CD14-positive monocyte (primary cell): ENCODE data around the gene DCLRE1B. TPM values are rescaled to one million over a fixed set of nuclear protein-coding genes. Genes with fewer than 3 reads are reported as not detected.

Experiments used
- DNase-seq, 3 donors: peaks; one replicate each; pipeline ENCODE4 v3.0.0-alpha.2; 2011 to 2022
- H2AFZ ChIP-seq: 2 replicates; pipeline ENCODE4 v1.6.0; 2012; ENCODE audit warnings: mild to moderate bottlenecking, low read depth, low read length, inconsistent platforms; ENCODE audit not compliant: insufficient read depth, poor library complexity, severe bottlenecking
- H3K27ac ChIP-seq, 2 donors: 1 replicate in 1 of 2; 2 replicates in 1 of 2; pipeline ENCODE4 v1.5.1; 2012 to 2013; ENCODE audit warnings: low read length in 2 of 2, control low read depth in 1 of 2, inconsistent platforms in 1 of 2, low read depth in 1 of 2, mild to moderate bottlenecking in 1 of 2
- H3K27me3 ChIP-seq, 2 donors: one replicate each; pipeline versions ENCODE4 v1.6.0 to v1.6.1; 2011 to 2013; ENCODE audit warnings: low read length in 2 of 2; ENCODE audit not compliant: control insufficient read depth in 2 of 2, insufficient read depth in 2 of 2
- H3K36me3 ChIP-seq, 2 donors: replicated peaks in 1 of 2; 1 replicate in 1 of 2; 2 replicates in 1 of 2; pipeline versions ENCODE4 v1.5.1 to v1.6.1; 2012 to 2013; ENCODE audit warnings: low read length in 2 of 2, control low read depth in 1 of 2, inconsistent platforms in 1 of 2, mild to moderate bottlenecking in 1 of 2; ENCODE audit not compliant: insufficient read depth in 2 of 2, control insufficient read depth in 1 of 2
- H3K4me1 ChIP-seq, 2 donors: 1 replicate in 1 of 2; 2 replicates in 1 of 2; pipeline versions ENCODE4 v1.5.1 to v1.6.1; 2012 to 2013; ENCODE audit warnings: low read length in 2 of 2, control low read depth in 1 of 2, inconsistent platforms in 1 of 2, mild to moderate bottlenecking in 1 of 2, moderate library complexity in 1 of 2; ENCODE audit not compliant: insufficient read depth in 2 of 2, control insufficient read depth in 1 of 2
- H3K4me2 ChIP-seq: replicated peaks from 2 replicates; pipeline ENCODE3; 2012; ENCODE audit warnings: low read length, moderate library complexity, mild to moderate bottlenecking; ENCODE audit not compliant: poor library complexity, severe bottlenecking; ENCODE audit errors: extremely low read depth
- H3K4me3 ChIP-seq, 3 experiments: fragments of 200-600 bp in 1 of 3; sonication (generic) in 1 of 3; replicated peaks in 1 of 3; 1 replicate in 2 of 3; 2 replicates in 1 of 3; pipeline ENCODE4 v1.5.1; 2011 to 2013; ENCODE audit warnings: low read length in 3 of 3, mild to moderate bottlenecking in 3 of 3, control low read depth in 2 of 3, low read depth in 2 of 3, inconsistent platforms in 1 of 3, moderate library complexity in 1 of 3
- H3K79me2 ChIP-seq: 2 replicates; pipeline ENCODE4 v1.6.0; 2012; ENCODE audit warnings: mild to moderate bottlenecking, control low read depth, inconsistent platforms, low read length, moderate library complexity; ENCODE audit not compliant: insufficient read depth
- H3K9ac ChIP-seq: 2 replicates; pipeline ENCODE4 v1.6.0; 2017; ENCODE audit warnings: low read length, mild to moderate bottlenecking; ENCODE audit not compliant: insufficient read depth, poor library complexity, severe bottlenecking
- H3K9me3 ChIP-seq, 2 donors: replicated peaks in 1 of 2; 1 replicate in 1 of 2; 2 replicates in 1 of 2; pipeline versions ENCODE4 v1.5.1 to v1.6.1; 2012 to 2013; ENCODE audit warnings: low read length in 2 of 2, control low read depth in 1 of 2; ENCODE audit not compliant: control insufficient read depth in 1 of 2, insufficient read depth in 1 of 2
- H4K20me1 ChIP-seq: 2 replicates; pipeline ENCODE4 v1.6.0; 2012; ENCODE audit warnings: mild to moderate bottlenecking, low read length, control low read depth, moderate library complexity; ENCODE audit not compliant: insufficient read depth
- H3K27ac Mint-ChIP-seq, 7 donors: one replicate each; pipeline ENCODE4 v1.8.0; 2020; ENCODE audit warnings: mild to moderate bottlenecking in 7 of 7, mixed read lengths in 7 of 7, moderate library complexity in 6 of 7, inconsistent platforms in 2 of 7
- H3K27me3 Mint-ChIP-seq, 3 donors: one replicate each; pipeline ENCODE4 v1.8.0; 2021 to 2022; ENCODE audit warnings: low read depth in 3 of 3, mild to moderate bottlenecking in 3 of 3, mixed read lengths in 3 of 3, moderate library complexity in 3 of 3, inconsistent platforms in 1 of 3
- H3K36me3 Mint-ChIP-seq, 2 donors: one replicate each; pipeline ENCODE4 v1.8.0; 2020; ENCODE audit warnings: mixed read lengths in 2 of 2, inconsistent platforms in 1 of 2, mild to moderate bottlenecking in 1 of 2
- H3K4me1 Mint-ChIP-seq: one replicate; pipeline ENCODE4 v1.8.0; 2020; ENCODE audit warnings: mild to moderate bottlenecking, mixed read lengths
- H3K4me3 Mint-ChIP-seq, 2 donors: one replicate each; pipeline ENCODE4 v1.8.0; 2020; ENCODE audit warnings: mild to moderate bottlenecking in 2 of 2, mixed read lengths in 2 of 2, moderate library complexity in 1 of 2
- H3K9me3 Mint-ChIP-seq, 7 donors: one replicate each; pipeline ENCODE4 v1.8.0; 2020 to 2022; ENCODE audit warnings: mixed read lengths in 7 of 7, mild to moderate bottlenecking in 6 of 7, moderate library complexity in 6 of 7, inconsistent platforms in 2 of 7
- WGBS: methylation state at CpG from one replicate; pipeline ENCODE4 v1.1.5; 2013; ENCODE audit warnings: missing lambda C conversion rate; ENCODE audit not compliant: insufficient coverage; 5-methylcytosine and 5-hydroxymethylcytosine counted together
- intact Hi-C, 2 donors: fragments of 100-400 bp; cut with micrococcal nuclease; formaldehyde crosslinking; loops; one replicate each; pipeline versions ENCODE4 v1.15.0 to v1.15.1; 2023
- polyA plus RNA-seq, 3 donors: library from polyadenylated mRNA; depleted of rRNA in 1 of 3; unstranded in 2 of 3; stranded (reverse) in 1 of 3; fragments of 300-500 nt in 2 of 3; fragments of >200 nt in 1 of 3; fragmentation: Illumina TruSeq in 2 of 3; gene quantifications; 1 replicate in 2 of 3; 2 replicates in 1 of 3; pipeline ENCODE4 v1.2.3, GENCODE V29; 2012 to 2021
- TF ChIP-seq, protein P1 (sequence below): fragments of 200-600 bp; IDR thresholded peaks from one replicate; pipeline ENCODE4 v1.8.0; 2022; ENCODE audit warnings: antibody characterized with exemption, mild to moderate bottlenecking

The DCLRE1B gene
- polyA plus RNA-seq, 3 donors = 3.0 to 5.7 (median 4.5) TPM

DNA sequence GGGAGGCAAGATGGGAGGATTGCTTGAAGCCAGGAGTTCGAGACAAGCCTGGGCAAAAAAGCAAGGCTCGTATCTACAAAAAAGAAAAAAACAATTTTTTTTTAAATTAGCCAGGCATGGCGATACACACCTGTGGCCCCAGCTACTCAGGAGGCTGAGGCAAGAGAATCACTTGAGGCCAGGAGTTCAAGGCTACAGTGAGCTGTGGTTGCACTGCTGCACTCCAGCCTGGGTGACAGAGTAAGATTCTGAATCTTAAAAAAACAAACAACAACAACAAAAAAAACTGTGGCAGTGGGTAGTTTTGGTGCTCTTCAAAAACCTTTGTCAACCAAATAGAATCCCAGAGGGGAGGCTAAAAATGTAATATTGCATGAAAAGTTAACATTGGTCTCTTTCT lies 34.3 kb upstream of the DCLRE1B start:
- Histone ChIP-seq H4K20me1 (no peaks in the 10 kb centered on the region), H3K27ac (peak overlapping the region; percentile 22 to 98), H2AFZ (peak overlapping the region; percentile 37), H3K4me1 (peaks cover 62 to 83% of the 10 kb centered on the region in 2 donors), H3K4me2 (peak overlapping the region; percentile 85), H3K9me3 (no peaks in the 10 kb centered on the region), H3K79me2 (peaks cover 58% of the 10 kb centered on the region), H3K27me3 (no peaks in the 10 kb centered on the region), H3K9ac (no peak overlapping the region), H3K4me3 (peak overlapping the region; percentile 44 to 83 (median 78)), H3K36me3 (no peaks in the 10 kb centered on the region)
- WGBS = 75% methylated on average over 1 of the region's 3 CpGs
- Mint-ChIP-seq H3K9me3 (peaks cover 0 to 2% (median 0%) of the 10 kb centered on the region in 7 donors), H3K27ac (peak overlapping the region; percentile 78 to 98 (median 95)), H3K4me1 (peaks cover 64% of the 10 kb centered on the region), H3K36me3 (peaks cover 3 to 6% of the 10 kb centered on the region in 2 donors), H3K27me3 (no peaks in the 10 kb centered on the region), H3K4me3 (peak overlapping the region; percentile 45 to 76)
- TF ChIP-seq, protein P1, sequence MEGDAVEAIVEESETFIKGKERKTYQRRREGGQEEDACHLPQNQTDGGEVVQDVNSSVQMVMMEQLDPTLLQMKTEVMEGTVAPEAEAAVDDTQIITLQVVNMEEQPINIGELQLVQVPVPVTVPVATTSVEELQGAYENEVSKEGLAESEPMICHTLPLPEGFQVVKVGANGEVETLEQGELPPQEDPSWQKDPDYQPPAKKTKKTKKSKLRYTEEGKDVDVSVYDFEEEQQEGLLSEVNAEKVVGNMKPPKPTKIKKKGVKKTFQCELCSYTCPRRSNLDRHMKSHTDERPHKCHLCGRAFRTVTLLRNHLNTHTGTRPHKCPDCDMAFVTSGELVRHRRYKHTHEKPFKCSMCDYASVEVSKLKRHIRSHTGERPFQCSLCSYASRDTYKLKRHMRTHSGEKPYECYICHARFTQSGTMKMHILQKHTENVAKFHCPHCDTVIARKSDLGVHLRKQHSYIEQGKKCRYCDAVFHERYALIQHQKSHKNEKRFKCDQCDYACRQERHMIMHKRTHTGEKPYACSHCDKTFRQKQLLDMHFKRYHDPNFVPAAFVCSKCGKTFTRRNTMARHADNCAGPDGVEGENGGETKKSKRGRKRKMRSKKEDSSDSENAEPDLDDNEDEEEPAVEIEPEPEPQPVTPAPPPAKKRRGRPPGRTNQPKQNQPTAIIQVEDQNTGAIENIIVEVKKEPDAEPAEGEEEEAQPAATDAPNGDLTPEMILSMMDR = no peak
- intact Hi-C loops = loop anchor here in 1 of 2 donors (5.0 kb wide), 1 partner anchor 62 kb away; no protein-coding TSS in a partner anchor
- no peak for DNase-seq

DNA sequence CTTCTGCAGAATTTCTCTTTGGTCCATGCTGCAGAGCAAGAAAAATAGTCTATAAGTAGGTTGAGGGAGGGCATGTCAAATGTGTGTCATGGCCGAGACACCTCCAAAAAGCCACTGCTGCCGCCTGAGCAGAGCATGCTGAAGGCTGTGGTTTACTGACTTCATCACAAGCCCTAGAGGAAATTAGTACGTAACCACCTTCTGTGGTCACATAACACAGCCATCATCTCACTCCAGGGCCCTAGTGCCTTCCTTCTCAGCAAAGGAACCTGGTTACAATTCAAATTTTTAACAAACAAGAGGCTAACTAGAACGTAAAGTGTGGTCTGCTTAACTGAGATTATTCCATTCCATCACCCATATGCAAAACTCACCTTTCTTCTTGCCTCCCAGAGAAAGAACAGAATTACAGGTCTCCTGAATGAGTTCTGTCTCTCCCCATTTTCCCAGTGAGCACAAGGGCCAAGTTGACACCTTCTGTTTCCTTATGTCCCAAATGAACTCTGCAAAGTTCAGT lies 33.5 kb upstream of the DCLRE1B start, which contains the start of gene PTPN22:
TSS of gene PTPN22 (minus strand) at position 116 of the 517 bp plus-strand sequence.
- Mint-ChIP-seq H3K4me1 (peaks cover 64% of the 10 kb centered on the region), H3K27ac (peak within 1 kb of the TSS; percentile 95 to 99 (median 97)), H3K9me3 (peaks cover 0 to 2% (median 0%) of the 10 kb centered on the region in 7 donors), H3K27me3 (no peaks in the 10 kb centered on the region), H3K36me3 (no peaks in the 10 kb centered on the region), H3K4me3 (peak within 1 kb of the TSS; percentile 69 to 76)
- H3K27me3 ChIP-seq = no peaks in the 10 kb centered on the region
- peak within 1 kb of the TSS; percentile 58 for H2AFZ ChIP-seq
- peaks cover 62 to 83% of the 10 kb centered on the region in 2 donors for H3K4me1 ChIP-seq
- peaks cover 49% of the 10 kb centered on the region for H3K79me2 ChIP-seq
- TF ChIP-seq, protein P1 = no peak
- no peaks in the 10 kb centered on the region for H4K20me1 ChIP-seq
- DNase-seq = peak; percentile 88 to 92 (median 89)
- peak within 1 kb of the TSS; percentile 85 for H3K4me2 ChIP-seq
- H3K9me3 ChIP-seq = no peaks in the 10 kb centered on the region
- H3K9ac ChIP-seq = peak within 1 kb of the TSS; percentile 64
- peak within 1 kb of the TSS; percentile 59 to 98 for H3K27ac ChIP-seq
- intact Hi-C loops = loop anchor here in 1 of 2 donors (5.0 kb wide), 1 partner anchor 61 kb away; no protein-coding TSS in a partner anchor
- WGBS = 0% methylated on average over 2 of the region's 4 CpGs
- no peaks in the 10 kb centered on the region for H3K36me3 ChIP-seq
- H3K4me3 ChIP-seq = peak within 1 kb of the TSS; percentile 44 to 83 (median 78)
